Measurements from ENCODE around the gene SRSF1. TPM values are rescaled to one million over a fixed set of nuclear protein-coding genes. Genes with fewer than 3 reads are reported as not detected.

Gene SRSF1
- total RNA-seq, 1 experiment from 2014 or later: 325 TPM

DNA sequence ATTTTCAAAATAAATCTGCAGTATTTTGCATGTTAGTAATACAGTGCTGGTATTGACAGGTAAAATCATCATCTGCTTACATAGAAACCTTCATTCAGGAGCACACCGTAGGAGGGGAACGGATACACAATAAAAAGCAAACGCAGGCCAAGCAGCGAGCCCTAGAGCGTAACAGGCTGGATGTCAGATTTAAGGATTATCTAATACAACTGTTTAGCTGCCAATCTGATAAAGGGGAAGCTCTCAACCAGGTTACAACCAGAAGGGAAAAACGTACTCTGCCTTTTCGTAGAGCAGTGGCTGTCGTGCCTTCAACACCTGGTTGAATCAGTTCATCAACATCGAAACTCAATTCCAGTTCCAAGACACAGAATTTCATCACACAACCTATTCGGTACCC, 35.5 kb downstream of the SRSF1 start:
- TF ChIP-seq, protein P1, sequence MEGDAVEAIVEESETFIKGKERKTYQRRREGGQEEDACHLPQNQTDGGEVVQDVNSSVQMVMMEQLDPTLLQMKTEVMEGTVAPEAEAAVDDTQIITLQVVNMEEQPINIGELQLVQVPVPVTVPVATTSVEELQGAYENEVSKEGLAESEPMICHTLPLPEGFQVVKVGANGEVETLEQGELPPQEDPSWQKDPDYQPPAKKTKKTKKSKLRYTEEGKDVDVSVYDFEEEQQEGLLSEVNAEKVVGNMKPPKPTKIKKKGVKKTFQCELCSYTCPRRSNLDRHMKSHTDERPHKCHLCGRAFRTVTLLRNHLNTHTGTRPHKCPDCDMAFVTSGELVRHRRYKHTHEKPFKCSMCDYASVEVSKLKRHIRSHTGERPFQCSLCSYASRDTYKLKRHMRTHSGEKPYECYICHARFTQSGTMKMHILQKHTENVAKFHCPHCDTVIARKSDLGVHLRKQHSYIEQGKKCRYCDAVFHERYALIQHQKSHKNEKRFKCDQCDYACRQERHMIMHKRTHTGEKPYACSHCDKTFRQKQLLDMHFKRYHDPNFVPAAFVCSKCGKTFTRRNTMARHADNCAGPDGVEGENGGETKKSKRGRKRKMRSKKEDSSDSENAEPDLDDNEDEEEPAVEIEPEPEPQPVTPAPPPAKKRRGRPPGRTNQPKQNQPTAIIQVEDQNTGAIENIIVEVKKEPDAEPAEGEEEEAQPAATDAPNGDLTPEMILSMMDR (IDR thresholded peaks at IDR 0.05; ENCODE audit: insufficient read depth in 1 of 2, low read depth in 1 of 2, low read length in 1 of 2, severe bottlenecking in 1 of 2, unreplicated experiment in 1 of 2): no peak
- Histone ChIP-seq H3K9me3 (no peaks in the 10 kb centered on the region), H3K4me3 (ENCODE audit: low read depth, low read length) (no peak overlapping the region), H3K36me3 (ENCODE audit: control insufficient read depth, insufficient read depth, low read length) (peaks cover 3% of the 10 kb centered on the region), H3K27me3 (replicated peaks; ENCODE audit: control insufficient read depth, insufficient read depth, low read length) (no peaks in the 10 kb centered on the region), H3K4me1 (peaks cover 17% of the 10 kb centered on the region)
- no peak for DNase-seq
- Mint-ChIP-seq H3K27ac (ENCODE audit: unreplicated experiment) (no peak overlapping the region), H3K27me3 (ENCODE audit: insufficient read depth, unreplicated experiment) (no peaks in the 10 kb centered on the region), H3K9me3 (ENCODE audit: unreplicated experiment) (no peaks in the 10 kb centered on the region), H3K4me3 (ENCODE audit: unreplicated experiment) (no peak overlapping the region), H3K4me1 (ENCODE audit: low read depth, unreplicated experiment) (peaks cover 12% of the 10 kb centered on the region), H3K36me3 (ENCODE audit: insufficient read depth, unreplicated experiment) (peaks cover 31% of the 10 kb centered on the region)
- intact Hi-C loops (cut with micrococcal nuclease; ENCODE audit: unreplicated experiment): no loop called here
- BruUV-seq (replicated peaks): no TSS peak
- ChIA-PET POLR2A (no interaction called here), CTCF (no interaction called here)

DNA sequence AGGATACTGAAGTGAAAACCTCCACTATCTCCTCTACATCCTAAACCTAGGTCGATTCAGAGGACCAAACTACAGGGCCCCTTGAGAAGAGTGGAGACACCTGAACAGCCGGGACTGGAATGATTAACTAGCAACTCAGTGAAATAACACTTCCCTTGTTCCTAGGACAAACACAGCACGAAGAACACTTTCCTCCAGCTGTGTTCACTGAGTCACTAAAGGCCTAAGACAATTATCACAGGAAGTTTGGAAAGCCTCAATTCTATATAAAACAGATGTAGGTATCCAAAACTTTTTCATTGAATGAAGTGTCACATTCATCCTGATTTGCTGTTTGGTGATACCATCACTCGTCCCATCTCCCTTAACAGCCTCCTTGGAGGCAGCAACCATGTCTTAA, 36.3 kb downstream of the SRSF1 start:
- H3K9me3 ChIP-seq: no peaks in the 10 kb centered on the region
- no TSS peak for BruUV-seq (replicated peaks)
- ChIA-PET POLR2A (no interaction called here), CTCF (no interaction called here)
- intact Hi-C loops (cut with micrococcal nuclease; ENCODE audit: unreplicated experiment): no loop called here
- Mint-ChIP-seq H3K9me3 (ENCODE audit: unreplicated experiment) (no peaks in the 10 kb centered on the region), H3K27me3 (ENCODE audit: insufficient read depth, unreplicated experiment) (no peaks in the 10 kb centered on the region), H3K27ac (ENCODE audit: unreplicated experiment) (no peak overlapping the region), H3K36me3 (ENCODE audit: insufficient read depth, unreplicated experiment) (peaks cover 24% of the 10 kb centered on the region), H3K4me3 (ENCODE audit: unreplicated experiment) (no peak overlapping the region), H3K4me1 (ENCODE audit: low read depth, unreplicated experiment) (peaks cover 12% of the 10 kb centered on the region)
- H3K4me3 ChIP-seq (ENCODE audit: low read depth, low read length): no peak overlapping the region
- DNase-seq: no peak
- peaks cover 15% of the 10 kb centered on the region for H3K4me1 ChIP-seq
- no peaks in the 10 kb centered on the region for H3K27me3 ChIP-seq (replicated peaks; ENCODE audit: control insufficient read depth, insufficient read depth, low read length)
- H3K36me3 ChIP-seq (ENCODE audit: control insufficient read depth, insufficient read depth, low read length): peaks cover 3% of the 10 kb centered on the region
- TF ChIP-seq, protein P1 (IDR thresholded peaks at IDR 0.05; ENCODE audit: insufficient read depth in 1 of 2, low read depth in 1 of 2, low read length in 1 of 2, severe bottlenecking in 1 of 2, unreplicated experiment in 1 of 2): no peak

DNA sequence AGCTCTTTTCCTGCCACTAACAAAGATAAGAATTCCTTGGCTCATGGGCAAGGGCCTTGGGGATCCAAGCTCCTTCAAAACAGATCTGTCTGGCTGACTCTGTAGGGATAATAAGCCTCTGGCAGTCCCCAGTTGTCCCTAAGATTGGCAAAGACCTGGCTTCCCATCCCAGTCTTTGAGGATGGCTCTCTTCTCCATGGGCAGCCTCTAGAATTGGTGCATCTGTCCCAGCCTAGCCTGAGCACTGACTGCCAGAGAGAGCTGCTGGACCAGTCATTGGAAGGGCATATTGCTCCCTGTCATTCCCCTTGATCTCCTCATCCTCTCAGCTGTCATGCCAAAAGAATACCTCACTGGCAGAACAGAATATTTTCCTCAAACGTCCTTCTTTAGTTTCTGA, 38.6 kb downstream of the SRSF1 start:
- no peaks in the 10 kb centered on the region for H3K27me3 Mint-ChIP-seq (ENCODE audit: insufficient read depth, unreplicated experiment)
- H3K4me1 Mint-ChIP-seq (ENCODE audit: low read depth, unreplicated experiment): no peaks in the 10 kb centered on the region
- no peak overlapping the region for H3K27ac Mint-ChIP-seq (ENCODE audit: unreplicated experiment)
- no peak for DNase-seq
- H3K4me3 Mint-ChIP-seq (ENCODE audit: unreplicated experiment): no peak overlapping the region
- POLR2A ChIA-PET: interaction anchor here (0.5 kb wide), 1 partner anchor 63 kb away, joined by 4 read pairs; no protein-coding TSS in a partner anchor
- Histone ChIP-seq H3K36me3 (ENCODE audit: control insufficient read depth, insufficient read depth, low read length) (0 out of 2 replicates have a peak, but pooled peaks cover 1% of the 10 kb centered on the region), H3K9me3 (no peaks in the 10 kb centered on the region), H3K4me3 (ENCODE audit: low read depth, low read length) (no peak overlapping the region), H3K27me3 (replicated peaks; ENCODE audit: control insufficient read depth, insufficient read depth, low read length) (no peaks in the 10 kb centered on the region), H3K4me1 (0 out of 2 replicates have a peak, but pooled peaks cover 5% of the 10 kb centered on the region)
- peaks cover 7% of the 10 kb centered on the region for H3K36me3 Mint-ChIP-seq (ENCODE audit: insufficient read depth, unreplicated experiment)
- CTCF ChIA-PET: interaction anchor here (0.8 to 1.0 kb wide), 2 partner anchors 17 to 31 kb away, joined by 3 to 4 read pairs; no protein-coding TSS in a partner anchor
- H3K9me3 Mint-ChIP-seq (ENCODE audit: unreplicated experiment): no peaks in the 10 kb centered on the region
- no TSS peak for BruUV-seq (replicated peaks)
- TF ChIP-seq, protein P1 (IDR thresholded peaks at IDR 0.05; ENCODE audit: insufficient read depth in 1 of 2, low read depth in 1 of 2, low read length in 1 of 2, severe bottlenecking in 1 of 2, unreplicated experiment in 1 of 2): no peak
- intact Hi-C loops (cut with micrococcal nuclease; ENCODE audit: unreplicated experiment): no loop called here
